Ascending aorta (tissue), 2 donors: ENCODE measurements around the gene ABCB11. TPM values are rescaled to one million over a fixed set of nuclear protein-coding genes. Genes with fewer than 3 reads are reported as not detected.

Experiments used
- DNase-seq, 2 donors: peaks; one replicate each; pipeline ENCODE4 v3.0.0-alpha.2; 2019; ENCODE audit warnings: low spot score in 2 of 2
- H3K27ac ChIP-seq, 2 donors: fragments of 200-600 bp; sonication (generic); one replicate each; pipeline ENCODE4 v1.5.1; 2016 to 2017; ENCODE audit warnings: mild to moderate bottlenecking in 1 of 2
- H3K27me3 ChIP-seq: fragments of 200-600 bp; sonication (generic); one replicate; pipeline ENCODE4 v1.5.1; 2017
- H3K36me3 ChIP-seq, 2 donors: fragments of 200-600 bp; sonication (generic); one replicate each; pipeline ENCODE4 v1.5.1; 2016
- H3K4me1 ChIP-seq, 2 donors: fragments of 200-600 bp; sonication (generic); one replicate each; pipeline ENCODE4 v1.5.1; 2016 to 2017; ENCODE audit warnings: mild to moderate bottlenecking in 1 of 2
- H3K4me3 ChIP-seq, 2 donors: fragments of 200-600 bp; sonication (generic); one replicate each; pipeline ENCODE4 v1.5.1; 2016 to 2017; ENCODE audit warnings: mild to moderate bottlenecking in 1 of 2
- H3K9me3 ChIP-seq, 2 donors: fragments of 200-600 bp; sonication (generic); one replicate each; pipeline ENCODE4 v1.5.1; 2016
- CTCF ChIP-seq, 3 experiments: fragments of 200-600 bp in 2 of 3; fragments of 450-650 bp in 1 of 3; sonication (generic) in 2 of 3; IDR thresholded peaks; one replicate each; pipeline ENCODE4 v1.5.1; 2016 to 2019; ENCODE audit warnings: antibody characterized with exemption in 3 of 3, mild to moderate bottlenecking in 1 of 3, moderate library complexity in 1 of 3
- intact Hi-C: fragments of 100-400 bp; cut with DNase I; formaldehyde crosslinking; loops from one replicate; pipeline ENCODE4 v1.15.1; 2023
- total RNA-seq: library from RNA; depleted of rRNA; stranded (reverse); fragments of >200 nt; gene quantifications from one replicate; pipeline ENCODE4 v1.1.0, GENCODE V29; 2016

The ABCB11 gene
- total RNA-seq, 1 donor from 2014 or later, result not detected

- Histone ChIP-seq H3K27ac (no peak overlapping the region), H3K27me3 (no peaks in the 10 kb centered on the region), H3K4me3 (no peak overlapping the region), H3K36me3 (no peaks in the 10 kb centered on the region), H3K9me3 (no peaks in the 10 kb centered on the region), H3K4me1 (no peaks in the 10 kb centered on the region)
- no peak for TF ChIP-seq CTCF (IDR thresholded peaks at IDR 0.05)
- intact Hi-C loops, result no loop called here
- no peak for DNase-seq
Observed at GRCh38 chr2:168976034-168976654, 55.0 kb downstream of the ABCB11 start.

- no peaks in the 10 kb centered on the region for H3K9me3 ChIP-seq
- H3K4me3 ChIP-seq, result no peak overlapping the region
- intact Hi-C loops, result no loop called here
- no peak overlapping the region for H3K27ac ChIP-seq
- H3K4me1 ChIP-seq, result no peaks in the 10 kb centered on the region
- TF ChIP-seq CTCF (IDR thresholded peaks at IDR 0.05), result no peak
- H3K27me3 ChIP-seq, result no peaks in the 10 kb centered on the region
- no peak for DNase-seq
- H3K36me3 ChIP-seq, result no peaks in the 10 kb centered on the region
Observed at GRCh38 chr2:168974428-168974827, 56.7 kb downstream of the ABCB11 start.

GRCh38 chr2:168971261-168971660 lies 59.9 kb downstream of the ABCB11 start:
- Histone ChIP-seq H3K27ac (no peak overlapping the region), H3K9me3 (no peaks in the 10 kb centered on the region), H3K4me3 (no peak overlapping the region), H3K4me1 (no peaks in the 10 kb centered on the region), H3K27me3 (no peaks in the 10 kb centered on the region), H3K36me3 (no peaks in the 10 kb centered on the region)
- DNase-seq, result no peak
- intact Hi-C loops, result no loop called here
- TF ChIP-seq CTCF (IDR thresholded peaks at IDR 0.05), result no peak

GRCh38 chr2:168970711-168971233 lies 60.4 kb downstream of the ABCB11 start:
- H3K27ac ChIP-seq, result no peak overlapping the region
- intact Hi-C loops, result no loop called here
- H3K9me3 ChIP-seq, result no peaks in the 10 kb centered on the region
- no peaks in the 10 kb centered on the region for H3K4me1 ChIP-seq
- no peak for DNase-seq
- no peaks in the 10 kb centered on the region for H3K27me3 ChIP-seq
- no peak overlapping the region for H3K4me3 ChIP-seq
- no peak for TF ChIP-seq CTCF (IDR thresholded peaks at IDR 0.05)
- H3K36me3 ChIP-seq, result no peaks in the 10 kb centered on the region

- Histone ChIP-seq H3K4me1 (no peaks in the 10 kb centered on the region), H3K27ac (no peak overlapping the region), H3K36me3 (no peaks in the 10 kb centered on the region), H3K9me3 (no peaks in the 10 kb centered on the region), H3K4me3 (no peak overlapping the region), H3K27me3 (no peaks in the 10 kb centered on the region)
- DNase-seq, result no peak
- intact Hi-C loops, result loop anchor here (10.0 kb wide), 1 partner anchor 165 kb away; no protein-coding TSS in a partner anchor
- no peak for TF ChIP-seq CTCF (IDR thresholded peaks at IDR 0.05)
Observed at GRCh38 chr2:168969865-168970264, 61.3 kb downstream of the ABCB11 start.
